Measurements from ENCODE around the gene PRR12. TPM values are rescaled to one million over a fixed set of nuclear protein-coding genes. Genes with fewer than 3 reads are reported as not detected.
A peak's percentile ranks its signal among the peaks of the same experiment; 100 is the strongest.

The PRR12 gene
- total RNA-seq, 1 donor from 2014 or later: 64.5 TPM

- no peak for DNase-seq (ENCODE audit: low spot score, unreplicated experiment)
- TF ChIP-seq, protein P1, sequence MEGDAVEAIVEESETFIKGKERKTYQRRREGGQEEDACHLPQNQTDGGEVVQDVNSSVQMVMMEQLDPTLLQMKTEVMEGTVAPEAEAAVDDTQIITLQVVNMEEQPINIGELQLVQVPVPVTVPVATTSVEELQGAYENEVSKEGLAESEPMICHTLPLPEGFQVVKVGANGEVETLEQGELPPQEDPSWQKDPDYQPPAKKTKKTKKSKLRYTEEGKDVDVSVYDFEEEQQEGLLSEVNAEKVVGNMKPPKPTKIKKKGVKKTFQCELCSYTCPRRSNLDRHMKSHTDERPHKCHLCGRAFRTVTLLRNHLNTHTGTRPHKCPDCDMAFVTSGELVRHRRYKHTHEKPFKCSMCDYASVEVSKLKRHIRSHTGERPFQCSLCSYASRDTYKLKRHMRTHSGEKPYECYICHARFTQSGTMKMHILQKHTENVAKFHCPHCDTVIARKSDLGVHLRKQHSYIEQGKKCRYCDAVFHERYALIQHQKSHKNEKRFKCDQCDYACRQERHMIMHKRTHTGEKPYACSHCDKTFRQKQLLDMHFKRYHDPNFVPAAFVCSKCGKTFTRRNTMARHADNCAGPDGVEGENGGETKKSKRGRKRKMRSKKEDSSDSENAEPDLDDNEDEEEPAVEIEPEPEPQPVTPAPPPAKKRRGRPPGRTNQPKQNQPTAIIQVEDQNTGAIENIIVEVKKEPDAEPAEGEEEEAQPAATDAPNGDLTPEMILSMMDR (IDR thresholded peaks at IDR 0.05; ENCODE audit: unreplicated experiment): no peak
- Mint-ChIP-seq H3K27me3 (no peaks in the 10 kb centered on the region), H3K36me3 (ENCODE audit: insufficient read depth) (peaks cover 6% of the 10 kb centered on the region), H3K4me1 (ENCODE audit: low read depth) (peaks cover 19% of the 10 kb centered on the region), H3K9me3 (ENCODE audit: low read depth) (no peaks in the 10 kb centered on the region), H3K4me3 (ENCODE audit: low read depth) (no peak overlapping the region), H3K27ac (no peak overlapping the region)
Observed at GRCh38 chr19:49570997-49571676, 19.8 kb upstream of the PRR12 start.

DNA sequence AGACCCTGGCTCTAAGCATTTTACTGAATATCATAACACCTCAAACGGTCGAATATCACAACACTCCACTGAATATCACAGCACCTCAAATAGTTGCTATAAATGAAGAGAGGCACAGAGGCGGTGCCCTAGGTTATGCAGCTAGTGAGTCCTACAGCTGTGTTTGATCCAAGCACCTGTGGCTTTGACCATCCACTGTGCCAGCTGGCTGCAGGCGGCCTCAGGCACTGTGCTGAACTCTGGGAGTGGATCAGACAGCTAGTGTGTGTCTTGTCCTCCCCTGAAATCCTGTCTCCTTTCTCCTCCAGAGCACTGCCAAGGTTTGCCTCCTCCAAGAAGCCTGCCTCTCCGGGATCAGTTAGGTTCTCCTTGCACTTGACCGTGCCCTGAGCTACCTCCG, 18.0 kb upstream of the PRR12 start:
- H3K36me3 Mint-ChIP-seq (ENCODE audit: insufficient read depth): peaks cover 6% of the 10 kb centered on the region
- no peak overlapping the region for H3K4me3 Mint-ChIP-seq (ENCODE audit: low read depth)
- no peaks in the 10 kb centered on the region for H3K27me3 Mint-ChIP-seq
- DNase-seq (ENCODE audit: low spot score, unreplicated experiment): no peak
- no peaks in the 10 kb centered on the region for H3K9me3 Mint-ChIP-seq (ENCODE audit: low read depth)
- H3K27ac Mint-ChIP-seq: no peak overlapping the region
- TF ChIP-seq, protein P1 (IDR thresholded peaks at IDR 0.05; ENCODE audit: unreplicated experiment): no peak
- peaks cover 16% of the 10 kb centered on the region for H3K4me1 Mint-ChIP-seq (ENCODE audit: low read depth)

DNA sequence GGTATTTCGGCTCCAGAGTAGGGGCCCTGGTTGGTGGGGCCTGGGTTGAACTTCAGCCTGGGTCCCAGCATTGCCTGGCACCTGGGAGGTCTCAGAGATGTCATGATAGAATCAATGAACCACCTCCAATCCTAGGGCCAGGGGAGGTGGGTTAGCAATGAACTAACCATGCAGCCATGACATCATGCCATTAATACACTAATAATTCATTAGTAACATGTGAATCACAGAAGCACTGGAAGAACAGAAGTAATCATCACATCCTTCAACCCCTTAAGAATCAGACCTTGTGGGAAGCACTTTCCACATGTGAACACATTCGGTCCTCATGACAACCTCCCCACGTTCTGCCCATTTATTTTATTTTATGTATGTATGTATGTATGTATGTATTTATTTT, 17.6 kb upstream of the PRR12 start:
- DNase-seq (ENCODE audit: low spot score, unreplicated experiment): no peak
- Mint-ChIP-seq H3K4me1 (ENCODE audit: low read depth) (peaks cover 12% of the 10 kb centered on the region), H3K27me3 (no peaks in the 10 kb centered on the region), H3K4me3 (ENCODE audit: low read depth) (no peak overlapping the region), H3K36me3 (ENCODE audit: insufficient read depth) (peaks cover 4% of the 10 kb centered on the region), H3K27ac (no peak overlapping the region), H3K9me3 (ENCODE audit: low read depth) (no peaks in the 10 kb centered on the region)
- TF ChIP-seq, protein P1 (IDR thresholded peaks at IDR 0.05; ENCODE audit: unreplicated experiment): no peak

- no peaks in the 10 kb centered on the region for H3K9me3 Mint-ChIP-seq (ENCODE audit: low read depth)
- TF ChIP-seq, protein P1 (IDR thresholded peaks at IDR 0.05; ENCODE audit: unreplicated experiment): no peak
- no peak overlapping the region for H3K27ac Mint-ChIP-seq
- peaks cover 3% of the 10 kb centered on the region for H3K36me3 Mint-ChIP-seq (ENCODE audit: insufficient read depth)
- no peak overlapping the region for H3K4me3 Mint-ChIP-seq (ENCODE audit: low read depth)
- H3K27me3 Mint-ChIP-seq: no peaks in the 10 kb centered on the region
- DNase-seq (ENCODE audit: low spot score, unreplicated experiment): no peak
- H3K4me1 Mint-ChIP-seq (ENCODE audit: low read depth): peaks cover 18% of the 10 kb centered on the region
Observed at GRCh38 chr19:49574206-49574755, 16.7 kb upstream of the PRR12 start.

DNA sequence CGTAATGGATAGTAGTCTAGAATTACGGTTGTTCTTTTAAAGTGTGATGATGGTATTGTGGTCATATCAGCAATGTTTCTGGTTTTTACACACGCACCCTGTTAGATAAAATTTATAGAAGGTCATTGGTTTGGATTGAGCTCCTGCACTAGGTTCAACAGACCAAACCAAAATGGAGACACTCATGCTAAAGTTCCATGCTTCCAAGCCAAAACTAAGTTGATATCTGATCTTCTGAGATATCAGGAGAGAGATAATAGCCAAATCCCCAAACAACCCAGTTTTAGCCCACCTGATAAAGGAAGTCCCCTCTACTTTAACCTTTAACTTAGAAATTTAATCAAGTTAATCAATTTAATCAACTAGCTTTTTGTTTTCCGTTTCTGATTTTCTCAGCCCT, 11.8 kb upstream of the PRR12 start:
- TF ChIP-seq, protein P1 (IDR thresholded peaks at IDR 0.05; ENCODE audit: unreplicated experiment): no peak
- Mint-ChIP-seq H3K27me3 (no peaks in the 10 kb centered on the region), H3K27ac (no peak overlapping the region), H3K4me1 (ENCODE audit: low read depth) (peaks cover 18% of the 10 kb centered on the region), H3K4me3 (ENCODE audit: low read depth) (peak overlapping the region; percentile 97), H3K36me3 (ENCODE audit: insufficient read depth) (no peaks in the 10 kb centered on the region), H3K9me3 (ENCODE audit: low read depth) (no peaks in the 10 kb centered on the region)
- no peak for DNase-seq (ENCODE audit: low spot score, unreplicated experiment)
